ENCODE results near the gene SNCB. TPM values are rescaled to one million over a fixed set of nuclear protein-coding genes. Genes with fewer than 3 reads are reported as not detected.

Gene SNCB
- total RNA-seq, 2 experiments from 2014 or later: not detected

DNA sequence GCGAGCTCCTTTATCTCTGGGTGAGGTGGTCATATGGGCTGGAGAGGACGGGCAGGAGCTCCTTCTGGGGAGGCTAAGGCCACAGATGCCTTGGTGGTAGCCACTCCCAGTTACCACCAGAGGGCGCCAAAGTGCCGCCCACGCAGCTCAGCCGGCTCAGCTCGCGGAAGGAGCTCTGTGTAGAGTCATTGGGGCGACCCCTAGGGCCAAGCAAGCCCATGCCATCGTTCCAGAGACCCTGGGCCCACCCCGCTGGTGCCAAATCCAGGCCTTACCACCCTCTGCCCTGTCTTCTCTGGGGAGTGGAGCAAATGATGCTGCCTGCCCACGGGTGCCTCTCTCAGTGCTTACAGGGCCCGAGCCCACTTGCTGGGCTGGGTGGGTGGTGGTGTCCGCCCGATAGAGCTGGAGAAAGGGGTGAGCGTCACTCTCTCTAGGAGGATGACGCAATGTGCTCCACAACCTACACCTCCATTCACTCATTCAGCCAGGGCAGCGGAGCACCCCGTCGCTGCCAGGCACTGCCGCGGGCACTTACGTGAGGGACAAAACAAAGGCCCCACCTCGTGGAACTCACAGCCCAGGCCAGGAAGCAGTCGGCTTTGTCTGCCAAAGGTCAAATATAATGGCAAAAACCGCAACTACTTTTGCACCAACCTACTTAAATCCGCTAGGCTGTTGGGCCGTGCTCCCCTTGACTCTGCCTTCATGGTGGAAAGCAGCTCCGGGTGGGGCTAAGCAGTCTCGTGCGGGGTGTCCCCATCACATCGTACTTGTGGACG, 30.7 kb upstream of the SNCB start:
- intact Hi-C loops (cut with DNase I, micrococcal nuclease): loop anchor here (2.0 kb wide), 3 partner anchors 298 to 452 kb away; no protein-coding TSS in a partner anchor
- Histone ChIP-seq H3K36me3 (ENCODE audit: insufficient read depth, low read length) (peaks cover 6% of the 10 kb centered on the region), H3K27ac (ENCODE audit: low read depth in 1 of 2, low read length in 2 of 2) (no peak overlapping the region), H3K4me3 (ENCODE audit: low read length) (no peak overlapping the region), H3K4me1 (ENCODE audit: insufficient read depth, low read length) (peaks cover 35% of the 10 kb centered on the region), H3K27me3 (ENCODE audit: control insufficient read depth in 1 of 2, insufficient read depth in 2 of 2, low read length in 2 of 2) (peaks cover 0 to 2% of the 10 kb centered on the region in 2 experiments), H3K9me3 (ENCODE audit: control insufficient read depth in 1 of 2, insufficient read depth in 1 of 2, low read length in 2 of 2) (no peaks in the 10 kb centered on the region)
- no peaks in the 10 kb centered on the region for H3K9me3 Mint-ChIP-seq
- H3K36me3 Mint-ChIP-seq (ENCODE audit: low read depth): peaks cover 10% of the 10 kb centered on the region
- DNase-seq: peak; percentile 58 to 91 (median 73)
- CTCF ChIA-PET: interaction anchor here (0.6 to 3.8 kb wide), 11 partner anchors 9 to 931 kb away, joined by 3 to 43 read pairs (median 5); partner anchors contain the start of gene TSPAN17
- H3K27ac Mint-ChIP-seq: peak overlapping the region; percentile 52
- H3K4me3 Mint-ChIP-seq: peak overlapping the region; percentile 83
- TF ChIP-seq, protein P1, sequence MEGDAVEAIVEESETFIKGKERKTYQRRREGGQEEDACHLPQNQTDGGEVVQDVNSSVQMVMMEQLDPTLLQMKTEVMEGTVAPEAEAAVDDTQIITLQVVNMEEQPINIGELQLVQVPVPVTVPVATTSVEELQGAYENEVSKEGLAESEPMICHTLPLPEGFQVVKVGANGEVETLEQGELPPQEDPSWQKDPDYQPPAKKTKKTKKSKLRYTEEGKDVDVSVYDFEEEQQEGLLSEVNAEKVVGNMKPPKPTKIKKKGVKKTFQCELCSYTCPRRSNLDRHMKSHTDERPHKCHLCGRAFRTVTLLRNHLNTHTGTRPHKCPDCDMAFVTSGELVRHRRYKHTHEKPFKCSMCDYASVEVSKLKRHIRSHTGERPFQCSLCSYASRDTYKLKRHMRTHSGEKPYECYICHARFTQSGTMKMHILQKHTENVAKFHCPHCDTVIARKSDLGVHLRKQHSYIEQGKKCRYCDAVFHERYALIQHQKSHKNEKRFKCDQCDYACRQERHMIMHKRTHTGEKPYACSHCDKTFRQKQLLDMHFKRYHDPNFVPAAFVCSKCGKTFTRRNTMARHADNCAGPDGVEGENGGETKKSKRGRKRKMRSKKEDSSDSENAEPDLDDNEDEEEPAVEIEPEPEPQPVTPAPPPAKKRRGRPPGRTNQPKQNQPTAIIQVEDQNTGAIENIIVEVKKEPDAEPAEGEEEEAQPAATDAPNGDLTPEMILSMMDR (IDR thresholded peaks at IDR 0.05): peak; percentile 97
- POLR2A ChIA-PET: interaction anchor here (0.5 to 5.3 kb wide), 6 partner anchors 9 to 885 kb away, joined by 3 to 52 read pairs (median 3); partner anchors contain the start of genes CLTB and TSPAN17
- H3K27me3 Mint-ChIP-seq: peaks cover 22% of the 10 kb centered on the region
- H3K4me1 Mint-ChIP-seq (ENCODE audit: low read depth): peaks cover 33% of the 10 kb centered on the region
- peak; percentile 76 for ATAC-seq (ENCODE audit: poor library complexity)

DNA sequence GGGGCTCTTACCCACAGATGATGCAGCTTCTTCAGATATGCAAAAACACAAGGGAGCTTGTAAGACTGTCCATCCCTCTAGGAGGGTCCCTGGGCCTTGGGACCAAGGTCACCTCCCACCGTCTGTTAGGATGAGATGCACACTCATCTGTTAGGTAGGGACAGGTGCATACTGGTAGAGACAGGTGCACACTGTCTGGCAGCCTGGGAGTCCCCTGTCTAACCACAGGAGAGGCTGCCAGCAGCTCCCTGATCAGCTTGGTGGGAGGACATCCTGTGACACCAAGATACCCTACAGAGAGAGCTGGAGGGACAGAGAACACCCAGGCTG, 30.2 kb upstream of the SNCB start:
- H3K4me3 Mint-ChIP-seq: peak overlapping the region; percentile 83
- no peaks in the 10 kb centered on the region for H3K9me3 Mint-ChIP-seq
- peak overlapping the region; percentile 52 for H3K27ac Mint-ChIP-seq
- no peak overlapping the region for H3K4me3 ChIP-seq (ENCODE audit: low read length)
- CTCF ChIA-PET: interaction anchor here (0.6 to 3.8 kb wide), 11 partner anchors 9 to 931 kb away, joined by 3 to 43 read pairs (median 5); partner anchors contain the start of gene TSPAN17
- peaks cover 35% of the 10 kb centered on the region for H3K4me1 ChIP-seq (ENCODE audit: insufficient read depth, low read length)
- intact Hi-C loops (cut with DNase I, micrococcal nuclease): loop anchor here (2.0 kb wide), 3 partner anchors 298 to 452 kb away; no protein-coding TSS in a partner anchor
- DNase-seq (no peak), ATAC-seq (ENCODE audit: poor library complexity) (peak; percentile 58)
- TF ChIP-seq, protein P1 (IDR thresholded peaks at IDR 0.05): no peak
- H3K27me3 Mint-ChIP-seq: peaks cover 20% of the 10 kb centered on the region
- peaks cover 11% of the 10 kb centered on the region for H3K36me3 Mint-ChIP-seq (ENCODE audit: low read depth)
- peaks cover 0 to 2% of the 10 kb centered on the region in 2 experiments for H3K27me3 ChIP-seq (ENCODE audit: control insufficient read depth in 1 of 2, insufficient read depth in 2 of 2, low read length in 2 of 2)
- POLR2A ChIA-PET: interaction anchor here (0.6 to 5.3 kb wide), 5 partner anchors 9 to 271 kb away, joined by 3 to 52 read pairs (median 3); partner anchors contain the start of genes CLTB and TSPAN17
- H3K9me3 ChIP-seq (ENCODE audit: control insufficient read depth in 1 of 2, insufficient read depth in 1 of 2, low read length in 2 of 2): no peaks in the 10 kb centered on the region
- H3K36me3 ChIP-seq (ENCODE audit: insufficient read depth, low read length): peaks cover 6% of the 10 kb centered on the region
- peaks cover 33% of the 10 kb centered on the region for H3K4me1 Mint-ChIP-seq (ENCODE audit: low read depth)
- H3K27ac ChIP-seq (ENCODE audit: low read depth in 1 of 2, low read length in 2 of 2): no peak overlapping the region

DNA sequence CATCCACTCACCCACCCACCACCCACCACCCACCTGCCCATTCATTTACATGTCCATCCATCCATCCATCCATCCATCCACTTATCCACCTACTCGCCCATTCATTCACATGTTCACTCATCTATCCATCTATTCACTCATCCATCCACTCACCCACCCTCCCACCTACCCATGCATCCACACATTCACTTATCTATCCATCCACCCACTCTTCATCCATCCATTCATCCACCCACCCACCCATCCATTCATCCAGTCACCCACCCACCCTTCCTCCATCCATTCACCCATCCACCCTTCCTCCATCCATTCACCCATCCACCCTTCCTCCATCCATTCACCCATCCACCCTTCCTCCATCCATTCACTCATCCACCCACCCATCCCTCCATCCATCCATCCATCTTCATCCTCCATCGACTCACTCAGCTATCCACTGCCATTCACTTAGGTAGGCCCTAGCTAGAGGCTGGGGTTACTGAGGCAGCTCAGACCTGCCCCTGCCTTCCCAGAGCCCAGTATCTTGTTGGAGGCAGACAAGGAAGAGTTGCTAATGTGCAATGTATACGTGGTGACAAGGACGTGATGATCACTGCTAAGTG, 29.6 kb upstream of the SNCB start:
- peaks cover 15% of the 10 kb centered on the region for H3K27me3 Mint-ChIP-seq
- no peak for ATAC-seq (ENCODE audit: poor library complexity)
- Histone ChIP-seq H3K27ac (ENCODE audit: low read depth in 1 of 2, low read length in 2 of 2) (no peak overlapping the region), H3K27me3 (ENCODE audit: control insufficient read depth in 1 of 2, insufficient read depth in 2 of 2, low read length in 2 of 2) (peaks cover 0 to 2% of the 10 kb centered on the region in 2 experiments), H3K36me3 (ENCODE audit: insufficient read depth, low read length) (peaks cover 6% of the 10 kb centered on the region), H3K4me1 (ENCODE audit: insufficient read depth, low read length) (peaks cover 35% of the 10 kb centered on the region), H3K9me3 (ENCODE audit: control insufficient read depth in 1 of 2, insufficient read depth in 1 of 2, low read length in 2 of 2) (no peaks in the 10 kb centered on the region), H3K4me3 (ENCODE audit: low read length) (no peak overlapping the region)
- no peak for DNase-seq
- peak overlapping the region; percentile 52 for H3K27ac Mint-ChIP-seq
- TF ChIP-seq, protein P1 (IDR thresholded peaks at IDR 0.05): no peak
- no peaks in the 10 kb centered on the region for H3K9me3 Mint-ChIP-seq
- ChIA-PET POLR2A (interaction anchor here (1.2 to 5.3 kb wide), 2 partner anchors 8 to 12 kb away, joined by 6 to 52 read pairs; partner anchors contain the start of gene TSPAN17), CTCF (interaction anchor here (0.6 to 3.8 kb wide), 11 partner anchors 10 to 930 kb away, joined by 3 to 43 read pairs (median 5); partner anchors contain the start of gene TSPAN17)
- H3K36me3 Mint-ChIP-seq (ENCODE audit: low read depth): peaks cover 17% of the 10 kb centered on the region
- intact Hi-C loops (cut with DNase I, micrococcal nuclease): loop anchor here (2.0 to 5.0 kb wide), 5 partner anchors 243 to 933 kb away; partner anchors contain the start of gene CLTB (in 1 of the 2)
- peaks cover 33% of the 10 kb centered on the region for H3K4me1 Mint-ChIP-seq (ENCODE audit: low read depth)
- peak overlapping the region; percentile 60 for H3K4me3 Mint-ChIP-seq

All from CD4-positive, alpha-beta T cell (primary cell).